Ectodermal cell (in vitro differentiated cells): Measurements from ENCODE around the gene USP48.

ENCODE experiments used
- H3K27ac ChIP-seq: 2 replicates; pipeline ENCODE4 v1.7.0; 2013; ENCODE audit warnings: mild to moderate bottlenecking, low read depth, low read length; ENCODE audit not compliant: insufficient read depth, poor library complexity, severe bottlenecking
- H3K27me3 ChIP-seq: 2 replicates; pipeline ENCODE4 v1.7.0; 2013; ENCODE audit warnings: mild to moderate bottlenecking, low read length; ENCODE audit not compliant: insufficient read depth, control insufficient read depth, poor library complexity, severe bottlenecking
- H3K36me3 ChIP-seq: one replicate; pipeline ENCODE4 v1.7.0; 2013; ENCODE audit warnings: low read length; ENCODE audit not compliant: control insufficient read depth, insufficient read depth
- H3K4me1 ChIP-seq: one replicate; pipeline ENCODE4 v1.7.0; 2013; ENCODE audit warnings: low read length; ENCODE audit not compliant: control insufficient read depth, insufficient read depth
- H3K4me3 ChIP-seq: 2 replicates; pipeline ENCODE4 v1.7.0; 2013; ENCODE audit warnings: low read depth, low read length, control low read depth; ENCODE audit not compliant: insufficient read depth
- H3K9me3 ChIP-seq: 2 replicates; pipeline ENCODE4 v1.7.0; 2013; ENCODE audit warnings: mild to moderate bottlenecking, low read length, moderate library complexity; ENCODE audit not compliant: control insufficient read depth
- WGBS, 2 experiments: methylation state at CpG; one replicate each; pipeline ENCODE4 v1.1.7; 2013; ENCODE audit warnings: missing lambda C conversion rate in 2 of 2; 5-methylcytosine and 5-hydroxymethylcytosine counted together

USP48 gene

DNA sequence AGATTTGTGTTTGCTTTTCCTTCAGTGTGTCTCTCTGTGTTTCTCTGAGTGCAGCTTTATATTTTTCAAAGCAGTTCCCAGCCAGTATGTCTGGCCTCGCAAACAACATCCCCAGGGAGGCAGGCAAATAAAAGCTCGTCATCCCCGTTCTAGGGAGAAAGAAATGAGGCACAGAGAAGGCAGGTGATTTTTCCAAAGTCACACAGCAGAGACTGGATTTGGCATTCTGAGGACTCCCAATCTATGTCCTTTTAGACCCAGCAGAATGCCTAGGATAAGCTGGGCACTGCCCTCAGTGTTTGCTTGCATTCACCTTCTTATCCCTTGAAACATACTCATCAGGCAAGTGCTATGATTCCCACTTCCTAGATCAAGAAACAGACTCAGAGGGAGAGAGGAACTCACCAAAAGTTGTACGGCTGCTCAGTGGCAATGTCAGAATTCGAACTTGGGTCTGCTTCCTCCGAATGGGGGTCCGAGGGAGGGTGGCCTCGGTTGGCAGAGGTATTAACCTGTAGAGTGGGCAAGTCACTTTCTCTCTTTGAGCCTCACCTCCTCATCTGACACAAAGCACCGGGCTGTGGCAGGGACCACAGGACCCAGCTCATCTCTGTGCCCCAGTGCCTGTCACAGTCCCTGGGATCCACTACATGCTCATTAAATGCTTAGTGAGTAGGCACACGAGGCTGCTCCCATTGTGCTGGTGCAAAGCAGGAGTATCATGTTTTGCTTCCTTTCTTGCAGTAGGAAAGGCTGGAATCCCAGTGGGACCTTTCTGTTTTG is 118.0 kb downstream of the USP48 start:
- no peaks in the 10 kb centered on the region for H3K9me3 ChIP-seq
- no peak overlapping the region for H3K27ac ChIP-seq
- no peaks in the 10 kb centered on the region for H3K36me3 ChIP-seq
- H3K4me1 ChIP-seq: peaks cover 15% of the 10 kb centered on the region
- WGBS, 2 experiments: 88 to 90% methylated on average over 10 of the region's 10 CpGs
- H3K4me3 ChIP-seq: no peak overlapping the region
- H3K27me3 ChIP-seq: peaks cover 42% of the 10 kb centered on the region

DNA sequence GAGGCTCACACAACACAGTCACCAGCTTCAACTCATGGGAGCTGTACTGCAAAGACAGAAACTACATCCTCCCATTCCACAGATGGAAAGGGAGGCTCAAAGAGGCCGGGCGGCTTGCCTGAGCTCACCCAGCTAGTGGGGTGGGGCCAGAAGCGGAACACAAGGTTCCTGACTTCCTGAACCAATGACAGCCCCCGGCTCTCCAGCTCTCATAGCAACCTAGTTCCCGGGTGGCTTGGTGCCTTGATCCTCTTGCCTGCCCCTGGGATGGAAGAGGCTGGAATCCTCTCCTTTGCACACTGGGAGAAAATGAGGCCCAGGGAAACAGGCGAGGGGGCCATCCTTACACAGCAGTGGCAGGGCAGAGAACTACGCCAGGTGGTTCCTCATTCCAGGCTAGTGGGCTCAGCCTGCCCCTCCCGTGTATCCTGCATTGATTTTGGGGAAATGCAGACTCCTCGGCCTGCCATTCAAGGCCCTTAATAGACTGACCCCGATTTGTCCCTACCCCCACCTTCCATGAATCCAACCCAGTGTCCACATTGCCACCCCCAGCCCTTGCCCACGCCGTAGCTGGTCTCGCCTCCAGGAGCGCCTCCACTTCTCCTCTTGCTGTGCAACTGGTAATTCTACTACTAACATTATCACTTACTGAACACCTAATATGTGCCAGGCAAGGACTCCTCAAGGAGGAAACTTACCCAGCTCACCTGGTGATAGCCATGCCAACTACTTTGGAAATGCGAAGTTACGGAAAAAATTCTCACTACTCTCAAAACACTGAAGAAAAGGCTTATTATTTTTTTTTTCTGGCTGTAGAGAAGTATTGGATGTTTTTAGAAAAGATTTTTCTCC is 118.8 kb downstream of the USP48 start:
- no peak overlapping the region for H3K4me3 ChIP-seq
- no peak overlapping the region for H3K27ac ChIP-seq
- no peaks in the 10 kb centered on the region for H3K36me3 ChIP-seq
- H3K27me3 ChIP-seq: peaks cover 42% of the 10 kb centered on the region
- WGBS, 2 experiments: 81 to 85% methylated on average over 14 to 16 of the region's 16 CpGs
- H3K4me1 ChIP-seq: peaks cover 13% of the 10 kb centered on the region
- no peaks in the 10 kb centered on the region for H3K9me3 ChIP-seq

DNA sequence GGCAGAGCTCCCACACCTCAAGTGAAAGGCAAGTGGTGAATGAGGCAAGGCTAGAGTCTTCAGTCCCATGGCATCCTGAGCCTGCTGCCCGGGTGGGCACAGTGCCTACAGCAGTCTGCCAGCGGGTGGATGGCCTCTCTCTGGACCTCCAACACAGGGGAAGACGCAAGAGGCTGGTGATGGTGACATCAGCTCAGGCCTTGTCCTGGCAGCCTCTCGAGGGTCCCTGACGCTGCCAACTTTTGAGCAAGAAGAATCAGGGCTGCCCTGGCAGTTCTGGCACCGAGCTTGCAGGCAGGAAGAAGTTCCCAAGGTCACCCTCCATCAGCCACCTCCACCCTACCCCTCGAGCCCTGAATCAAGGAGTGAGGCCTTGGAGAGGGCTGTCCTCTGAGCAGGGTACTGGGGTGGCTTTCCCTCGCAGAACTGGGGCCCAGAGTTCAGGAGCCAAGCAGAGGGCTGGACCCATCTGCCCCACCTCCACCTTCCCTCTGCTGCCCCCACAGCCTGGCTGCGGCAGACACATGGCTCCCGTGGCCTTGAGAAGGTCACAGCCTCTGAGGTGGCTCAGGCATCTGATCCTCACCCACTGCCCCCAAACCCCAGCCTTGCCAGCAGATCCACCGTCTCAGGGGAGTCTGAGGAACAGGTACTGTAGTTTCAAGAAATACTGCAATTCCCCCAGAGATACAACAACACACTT is 119.5 kb downstream of the USP48 start:
- H3K9me3 ChIP-seq: no peaks in the 10 kb centered on the region
- WGBS, 2 experiments: 85 to 88% methylated on average over 11 of the region's 11 CpGs
- peaks cover 35% of the 10 kb centered on the region for H3K27me3 ChIP-seq

DNA sequence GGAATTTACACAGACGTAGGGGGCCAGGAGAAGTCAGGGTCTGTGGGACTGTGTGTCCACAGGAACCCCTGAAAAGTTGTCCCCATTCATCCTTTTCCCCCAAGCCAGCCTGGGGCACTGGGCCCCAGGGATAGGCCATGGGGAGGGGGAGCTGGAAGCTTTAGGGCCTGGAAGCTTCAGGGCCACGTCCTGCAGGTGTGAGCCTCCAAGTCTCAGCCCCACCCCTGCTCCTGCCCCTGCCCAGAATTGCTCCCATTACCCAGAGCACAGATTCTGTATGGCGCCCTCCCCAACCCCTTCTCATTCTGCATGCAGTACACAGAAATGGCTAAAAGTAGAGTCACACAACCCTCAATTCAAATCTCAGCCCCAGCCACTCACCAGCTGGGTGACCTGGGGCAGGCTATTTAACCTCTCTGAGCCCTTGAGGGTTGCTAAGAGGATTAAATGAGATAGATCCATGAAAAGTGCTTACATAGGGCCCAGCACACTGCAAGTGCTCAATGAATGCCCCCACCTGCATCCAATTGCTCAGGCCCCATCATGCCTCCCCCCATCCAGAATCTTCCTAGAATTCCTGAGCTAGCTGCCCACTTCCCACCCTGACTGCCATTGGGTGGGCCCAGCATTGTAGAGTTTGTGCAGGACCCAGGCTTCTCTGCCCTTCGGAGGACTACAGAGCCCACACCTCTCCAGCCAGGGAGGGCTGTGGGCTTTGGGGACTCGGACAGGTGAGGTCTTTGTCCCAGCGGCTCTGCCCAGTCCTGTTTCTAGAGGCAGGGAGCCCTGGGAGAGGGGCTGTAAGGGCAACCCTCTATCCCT is 120.3 kb downstream of the USP48 start:
- no peak overlapping the region for H3K27ac ChIP-seq
- H3K4me1 ChIP-seq: peaks cover 4% of the 10 kb centered on the region
- H3K27me3 ChIP-seq: peaks cover 27% of the 10 kb centered on the region
- no peaks in the 10 kb centered on the region for H3K9me3 ChIP-seq
- WGBS, 2 experiments: 79 to 81% methylated on average over 6 of the region's 6 CpGs
- no peak overlapping the region for H3K4me3 ChIP-seq
- H3K36me3 ChIP-seq: no peaks in the 10 kb centered on the region

More for the DNA sequence above, 119.5 kb downstream of the USP48 start:
- Histone ChIP-seq H3K4me3 (no peak overlapping the region), H3K36me3 (no peaks in the 10 kb centered on the region), H3K27ac (no peak overlapping the region), H3K4me1 (peaks cover 10% of the 10 kb centered on the region)

DNA sequence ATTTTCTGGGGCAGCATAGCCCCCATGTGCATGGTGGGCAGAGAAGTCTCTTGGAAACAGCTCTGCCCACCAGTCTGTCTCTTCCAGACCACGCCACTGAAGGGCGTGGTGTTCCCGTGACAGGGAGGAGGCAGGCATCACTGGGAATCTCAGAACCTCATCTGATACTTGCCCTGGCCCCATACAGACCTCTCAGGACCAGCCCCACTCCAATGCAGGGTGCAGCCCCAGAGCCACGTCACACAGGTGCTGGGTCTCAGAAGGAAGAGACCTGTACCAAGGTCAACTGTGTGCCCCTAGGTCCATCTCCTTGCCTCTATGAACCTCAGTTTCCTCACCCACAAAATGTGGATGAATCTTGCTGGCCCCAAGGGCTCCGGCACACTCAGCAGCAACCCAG is 121.1 kb downstream of the USP48 start:
- no peak overlapping the region for H3K4me3 ChIP-seq
- H3K36me3 ChIP-seq: no peaks in the 10 kb centered on the region
- peaks cover 21% of the 10 kb centered on the region for H3K27me3 ChIP-seq
- H3K4me1 ChIP-seq: peaks cover 4% of the 10 kb centered on the region
- 88 to 93% methylated on average over 5 of the region's 5 CpGs for WGBS, 2 experiments
- H3K9me3 ChIP-seq: no peaks in the 10 kb centered on the region
- H3K27ac ChIP-seq: no peak overlapping the region

DNA sequence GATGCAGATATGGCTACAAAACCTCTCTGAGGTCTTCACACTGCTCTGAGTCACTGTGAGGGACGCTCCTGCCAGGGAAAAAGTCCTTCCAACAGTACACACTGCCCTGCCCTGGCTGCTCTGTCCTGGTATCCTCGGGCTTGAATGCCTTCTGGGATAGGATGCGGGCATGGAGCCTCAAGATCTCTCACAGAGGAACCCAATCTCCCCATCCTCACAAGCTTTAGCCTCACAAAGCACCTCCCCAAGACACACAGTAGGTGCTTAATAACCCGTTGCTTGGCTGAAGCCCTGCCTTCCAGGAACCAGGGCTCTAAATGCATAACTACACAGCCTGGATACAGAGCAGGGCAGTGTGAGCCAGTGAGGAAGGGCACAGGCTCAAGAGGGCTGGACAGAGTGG is 123.0 kb downstream of the USP48 start:
- peaks cover 20% of the 10 kb centered on the region for H3K27me3 ChIP-seq
- H3K4me1 ChIP-seq: peaks cover 4% of the 10 kb centered on the region
- no peaks in the 10 kb centered on the region for H3K36me3 ChIP-seq
- no peak overlapping the region for H3K4me3 ChIP-seq
- WGBS, 2 experiments: 57 to 61% methylated on average over 4 of the region's 4 CpGs
- H3K9me3 ChIP-seq: no peaks in the 10 kb centered on the region
- H3K27ac ChIP-seq: no peak overlapping the region

DNA sequence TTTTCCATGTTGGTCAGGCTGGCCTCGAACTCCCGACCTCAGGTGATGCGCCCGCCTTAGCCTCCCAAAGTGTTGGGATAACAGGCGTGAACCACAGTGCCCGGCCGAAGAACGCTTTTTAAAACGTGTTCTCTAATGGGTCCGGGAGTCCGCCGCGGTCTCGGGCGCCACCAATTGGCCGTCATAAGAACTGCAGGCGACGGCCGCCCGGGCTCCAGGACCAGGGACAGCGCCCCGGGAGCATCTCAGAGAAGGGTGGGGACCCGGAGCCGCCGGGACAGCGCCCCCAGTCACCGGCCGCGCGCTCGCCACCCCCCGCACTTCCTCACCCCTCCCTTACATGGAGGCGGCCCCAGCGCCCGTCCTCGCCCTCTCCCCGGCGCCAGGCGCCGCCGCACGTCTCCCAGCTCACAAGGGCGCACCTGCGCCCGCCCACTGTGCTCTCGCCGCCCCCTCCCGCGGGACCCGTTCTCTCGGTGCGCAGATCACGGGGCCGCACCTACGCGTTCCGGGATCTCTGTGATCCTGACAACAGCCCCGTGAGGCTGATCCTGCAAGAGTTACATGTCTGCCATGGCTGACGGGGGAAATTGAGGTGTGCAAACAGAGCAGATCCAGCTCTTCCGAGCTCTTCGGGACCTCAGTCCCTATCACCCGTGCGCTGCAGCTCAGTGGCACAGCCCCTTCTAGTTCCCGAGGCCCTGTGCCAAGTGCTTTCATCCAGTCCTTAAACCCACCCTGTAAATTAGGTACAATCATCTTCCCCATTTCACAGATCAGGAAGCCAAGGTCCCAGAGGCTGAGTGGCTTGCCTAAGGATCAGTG is 123.6 kb downstream of the USP48 start:
- H3K27ac ChIP-seq: no peak overlapping the region
- H3K36me3 ChIP-seq: no peaks in the 10 kb centered on the region
- WGBS, 2 experiments: 3 to 4% methylated on average over 64 of the region's 64 CpGs
- H3K9me3 ChIP-seq: no peaks in the 10 kb centered on the region
- H3K27me3 ChIP-seq: peaks cover 20% of the 10 kb centered on the region
- peak overlapping the region; percentile 32 for H3K4me3 ChIP-seq
- H3K4me1 ChIP-seq: peaks cover 4% of the 10 kb centered on the region

DNA sequence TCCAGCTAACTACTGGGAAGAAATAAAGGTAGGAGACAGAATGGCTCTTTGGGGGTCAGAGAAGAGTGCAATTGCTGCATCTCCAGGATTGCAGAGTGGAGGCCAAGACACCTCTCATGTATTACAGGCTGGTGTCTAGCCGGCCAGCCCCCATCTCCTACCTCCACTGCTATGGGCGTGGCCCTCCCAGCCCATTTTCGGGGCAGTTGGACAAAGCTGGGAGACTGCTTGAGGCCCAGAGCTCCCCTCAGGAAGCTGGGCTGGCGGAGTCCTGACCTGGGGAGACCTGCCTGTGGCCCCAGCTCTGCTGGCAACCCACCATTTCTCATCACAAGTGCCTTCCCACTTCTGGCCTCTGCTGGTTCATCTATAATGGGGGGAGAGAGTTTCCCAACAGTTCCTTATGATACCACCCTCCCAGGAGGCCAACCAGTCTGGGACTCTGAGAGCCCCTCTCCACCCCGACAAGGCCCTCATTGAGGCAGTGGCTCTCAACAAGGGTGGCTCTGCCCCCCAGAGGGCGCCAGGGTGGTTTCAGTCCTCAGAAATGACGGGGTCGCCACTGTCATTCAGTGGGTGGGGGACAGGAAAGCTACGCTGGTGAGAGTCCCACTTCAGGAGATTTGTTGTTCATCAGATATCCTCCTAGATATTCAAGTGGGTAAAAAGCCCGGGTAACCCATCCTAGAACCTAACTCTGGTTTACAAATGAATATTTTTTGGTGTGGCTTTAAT is 125.3 kb downstream of the USP48 start:
- H3K9me3 ChIP-seq: no peaks in the 10 kb centered on the region
- peaks cover 4% of the 10 kb centered on the region for H3K4me1 ChIP-seq
- peaks cover 24% of the 10 kb centered on the region for H3K27me3 ChIP-seq
- no peak overlapping the region for H3K4me3 ChIP-seq
- no peaks in the 10 kb centered on the region for H3K36me3 ChIP-seq
- WGBS, 2 experiments: 75 to 77% methylated on average over 10 of the region's 10 CpGs
- no peak overlapping the region for H3K27ac ChIP-seq
